SKM-1 treated with dmso at 0.1 percent for 144 hours (cell line): ENCODE results near the gene MAPRE3.
A peak's percentile ranks its signal among the peaks of the same experiment; 100 is the strongest.

ENCODE experiments used
- DNase-seq: peaks from one replicate; lab custom pipeline; 2025; ENCODE audit not compliant: unreplicated experiment; lab: John Stamatoyannopoulos, UW

Gene MAPRE3

DNA sequence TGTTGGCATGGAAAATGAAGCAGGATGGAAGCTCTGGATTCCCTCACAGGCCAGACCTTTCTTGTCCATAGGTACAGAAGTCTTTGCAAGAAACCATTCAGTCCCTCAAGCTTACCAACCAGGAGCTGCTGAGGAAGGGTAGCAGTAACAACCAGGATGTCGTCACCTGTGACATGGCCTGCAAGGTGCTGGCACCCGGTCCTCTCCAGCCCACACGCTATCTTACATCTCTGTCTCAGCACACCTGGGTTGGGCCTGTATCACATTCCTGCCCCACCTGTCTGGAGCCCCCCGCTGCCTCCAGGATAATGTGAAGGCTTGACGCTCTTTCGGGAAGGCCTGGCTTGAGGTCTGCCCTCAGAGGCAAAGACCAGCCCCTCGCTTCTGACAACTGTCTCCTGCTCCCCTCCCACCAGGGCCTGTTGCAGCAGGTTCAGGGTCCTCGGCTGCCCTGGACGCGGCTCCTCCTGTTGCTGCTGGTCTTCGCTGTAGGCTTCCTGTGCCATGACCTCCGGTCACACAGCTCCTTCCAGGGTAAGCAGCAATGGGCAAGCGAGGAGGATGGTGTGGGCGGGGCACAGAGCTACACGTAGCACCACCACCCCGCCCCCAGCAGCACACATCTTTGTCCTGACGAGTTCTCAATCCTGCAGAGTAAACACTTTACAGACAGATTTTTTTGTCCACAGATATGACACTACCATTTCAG, 68.3 kb downstream of the MAPRE3 start:
- no peak for DNase-seq

DNA sequence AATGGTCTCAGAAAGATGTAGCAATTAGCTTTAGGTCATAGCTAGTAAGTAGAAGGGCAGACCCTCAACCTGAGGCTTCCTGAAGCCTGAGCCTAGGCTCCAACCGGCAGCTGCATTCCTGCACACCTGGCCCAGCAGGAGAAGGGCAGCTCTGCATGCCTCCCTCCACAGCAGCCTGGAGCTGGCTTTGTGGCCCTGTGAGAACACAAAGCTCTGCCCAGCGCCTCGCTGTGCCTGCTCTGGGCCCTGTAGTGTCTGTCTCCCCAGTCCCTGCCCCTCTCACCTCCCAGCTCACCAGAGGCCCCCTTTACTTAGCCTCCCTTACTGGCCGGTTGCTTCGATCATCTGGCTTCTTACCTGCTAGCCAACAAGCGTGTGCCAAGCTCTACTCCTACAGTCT, 69.0 kb downstream of the MAPRE3 start:
- no peak for DNase-seq

DNA sequence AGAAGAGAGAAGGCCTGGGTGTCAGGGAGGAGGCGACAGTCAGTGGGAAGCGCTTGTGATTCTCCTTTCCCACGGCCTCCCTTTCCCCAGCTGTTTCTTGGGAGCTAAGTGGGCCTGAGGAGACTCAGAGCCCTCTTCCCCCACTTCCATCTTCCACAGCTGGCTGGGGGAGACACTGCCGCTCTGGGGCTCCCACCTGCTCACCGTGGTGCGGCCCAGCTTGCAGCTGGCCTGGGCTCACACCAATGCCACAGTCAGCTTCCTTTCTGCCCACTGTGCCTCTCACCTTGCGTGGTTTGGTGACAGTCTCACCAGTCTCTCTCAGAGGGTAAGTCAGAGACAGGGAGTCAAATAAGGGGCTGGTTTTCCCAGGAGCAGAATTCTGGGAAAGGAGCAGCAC, 69.4 kb downstream of the MAPRE3 start:
- no peak for DNase-seq

DNA sequence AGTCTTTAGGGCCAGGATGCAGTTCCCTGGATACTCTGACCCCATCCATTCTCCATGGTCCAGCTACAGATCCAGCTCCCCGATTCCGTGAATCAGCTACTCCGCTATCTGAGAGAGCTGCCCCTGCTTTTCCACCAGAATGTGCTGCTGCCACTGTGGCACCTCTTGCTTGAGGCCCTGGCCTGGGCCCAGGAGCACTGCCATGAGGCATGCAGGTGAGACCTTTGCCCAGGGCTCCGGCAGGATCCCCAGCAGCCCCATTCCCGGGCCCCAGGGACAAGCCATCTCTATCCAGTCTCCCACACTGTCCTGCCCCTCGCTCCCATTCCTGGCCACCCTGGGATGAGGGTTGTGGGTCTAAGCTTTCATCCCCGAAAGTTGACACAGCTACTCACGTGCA, 69.8 kb downstream of the MAPRE3 start:
- DNase-seq: no peak

DNA sequence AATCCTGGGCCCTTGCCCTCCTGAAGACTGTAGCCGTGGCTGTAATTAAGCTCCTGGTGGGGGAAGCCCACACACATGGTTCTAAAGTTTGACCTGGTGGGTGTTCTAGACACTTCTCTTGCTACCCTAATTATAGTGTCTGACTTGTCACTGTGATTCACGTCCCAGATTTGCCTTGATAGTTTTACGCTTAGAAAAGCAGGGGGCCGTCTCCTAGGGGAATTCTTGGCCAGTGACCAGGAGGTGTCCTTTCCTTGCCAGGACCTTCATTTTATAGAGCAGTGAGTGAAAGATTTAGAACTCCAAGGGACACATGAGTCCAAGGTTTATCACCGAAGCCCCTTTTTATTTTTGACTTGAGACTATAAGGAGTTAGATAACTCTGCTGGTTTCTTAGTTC, 71.3 kb downstream of the MAPRE3 start:
- no peak for DNase-seq

DNA sequence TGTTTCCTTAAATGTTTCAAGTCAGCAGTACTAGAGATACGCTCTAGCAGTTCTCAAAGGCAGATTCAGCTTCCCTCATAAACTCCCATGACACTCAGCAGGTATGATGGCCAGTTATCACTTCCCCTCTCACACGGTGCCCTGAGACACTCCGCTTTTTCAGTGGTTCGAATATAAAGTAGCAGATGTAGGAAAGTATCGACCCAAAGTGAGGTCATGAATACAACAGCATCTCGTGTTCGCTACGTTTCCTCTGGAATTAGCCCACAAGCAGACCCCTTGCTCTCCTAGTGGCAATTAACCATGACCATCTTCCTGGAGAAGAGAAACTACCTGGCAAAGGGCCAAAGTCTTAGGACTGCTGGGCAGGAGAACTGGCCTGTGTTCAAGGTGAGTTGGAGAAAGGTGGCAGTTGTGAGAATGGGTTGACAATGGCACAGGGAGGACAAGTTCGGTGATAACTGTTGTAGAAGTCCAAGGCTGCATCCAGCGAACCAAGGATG, 71.8 kb downstream of the MAPRE3 start:
- no peak for DNase-seq

DNA sequence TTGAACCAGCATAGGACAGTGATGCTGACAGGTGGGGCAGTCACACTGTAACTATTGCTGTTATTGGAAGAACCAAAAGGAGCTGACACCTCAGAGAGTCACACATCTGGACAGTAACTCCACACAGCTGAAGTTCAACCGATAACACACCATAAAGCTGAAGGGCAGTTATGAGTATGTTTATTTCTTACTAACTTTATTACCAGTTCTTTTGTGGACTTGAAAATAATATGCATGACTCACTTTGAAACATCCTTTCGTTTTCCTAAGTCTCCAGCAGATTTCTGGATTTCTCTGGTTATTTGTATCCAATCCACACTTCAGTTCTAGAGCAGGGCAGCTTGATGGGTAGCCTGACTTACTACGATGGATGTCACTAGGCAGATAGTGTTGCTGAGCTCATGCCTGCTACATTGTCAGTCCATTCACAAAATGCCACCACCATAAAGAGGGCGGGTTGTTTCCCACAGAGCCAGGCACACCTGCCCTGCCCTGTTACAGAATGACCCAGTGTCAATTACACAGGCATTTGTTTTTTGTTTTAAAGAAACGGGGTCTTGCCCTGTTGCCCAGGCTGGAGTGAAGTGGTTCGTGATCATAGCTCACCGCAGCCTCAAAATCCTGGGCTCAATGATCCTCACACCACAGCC, 72.7 kb downstream of the MAPRE3 start:
- no peak for DNase-seq

DNA sequence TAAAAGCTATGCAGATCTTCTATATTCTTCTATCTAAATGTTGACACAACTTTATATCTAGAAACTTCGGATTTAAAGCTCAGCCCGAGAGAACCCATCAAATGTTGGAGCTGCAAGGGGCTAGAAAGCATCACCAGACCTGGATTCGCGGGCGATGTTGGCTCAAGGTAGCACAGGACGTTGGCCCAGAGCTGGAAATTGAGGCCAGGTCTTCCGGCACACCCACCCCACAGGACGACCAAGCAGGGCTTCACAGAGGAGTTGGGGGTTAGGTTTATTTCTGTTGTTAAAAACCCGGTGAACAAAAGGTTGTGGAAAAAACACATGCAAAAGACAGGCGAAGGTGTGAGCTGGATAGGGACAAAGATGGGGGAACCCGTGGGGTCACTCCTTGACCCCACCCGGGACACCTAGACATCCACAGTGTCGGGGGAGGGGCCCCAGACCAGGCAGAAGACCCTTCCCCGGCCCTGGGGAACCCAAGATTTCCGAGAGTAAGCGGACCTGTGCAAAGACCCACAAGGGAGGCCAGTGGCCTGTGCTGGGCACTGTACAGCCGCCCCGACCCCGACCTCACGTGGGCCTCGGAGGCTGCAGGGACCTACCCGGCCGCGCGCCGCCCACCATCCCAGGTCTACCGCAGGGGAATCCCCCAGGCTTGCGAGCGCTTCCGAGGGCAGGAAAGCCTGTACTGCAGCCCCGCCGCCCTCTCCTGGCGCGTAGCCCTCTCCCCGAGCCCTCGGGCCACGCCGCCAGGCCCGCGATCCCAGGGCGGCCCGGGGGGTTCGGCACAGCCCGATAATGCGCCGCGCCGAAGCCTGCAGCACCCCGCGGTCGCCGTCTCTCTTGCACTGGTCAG, 79.2 kb downstream of the MAPRE3 start:
- no peak for DNase-seq

DNA sequence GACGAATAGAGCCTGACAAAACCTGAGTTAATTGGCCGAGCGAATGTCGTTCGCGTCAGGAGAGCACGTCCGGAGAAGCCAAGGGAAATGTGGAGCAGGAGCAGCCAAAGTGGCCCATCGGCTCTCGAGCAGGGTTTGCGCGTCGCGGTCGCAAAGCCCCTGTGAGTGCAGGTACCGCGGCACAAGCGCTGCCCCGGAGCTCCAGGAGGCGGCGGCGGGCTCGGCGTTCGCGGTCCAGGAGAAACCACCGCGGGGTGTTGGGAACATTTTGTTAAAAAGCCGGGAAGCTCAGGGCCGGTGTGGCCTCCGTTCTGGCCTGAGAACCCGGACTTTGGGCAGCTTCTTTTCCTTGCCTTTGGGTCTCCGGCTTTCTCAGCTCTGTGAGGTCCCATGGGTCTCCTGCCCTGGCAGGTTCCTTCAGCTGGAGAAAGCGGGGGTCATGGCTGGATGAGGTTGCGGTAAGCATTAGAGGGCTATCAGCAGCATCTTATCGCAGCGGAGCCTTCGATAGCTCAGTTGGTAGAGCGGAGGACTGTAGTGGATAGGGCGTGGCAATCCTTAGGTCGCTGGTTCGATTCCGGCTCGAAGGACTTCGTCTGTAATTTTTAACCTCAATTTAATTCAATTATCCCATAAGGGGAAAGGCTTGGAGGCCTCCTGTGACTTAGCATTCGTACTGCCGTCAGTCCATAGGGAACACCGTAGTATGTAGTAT, 80.0 kb downstream of the MAPRE3 start:
- peak; percentile 94 for DNase-seq

DNA sequence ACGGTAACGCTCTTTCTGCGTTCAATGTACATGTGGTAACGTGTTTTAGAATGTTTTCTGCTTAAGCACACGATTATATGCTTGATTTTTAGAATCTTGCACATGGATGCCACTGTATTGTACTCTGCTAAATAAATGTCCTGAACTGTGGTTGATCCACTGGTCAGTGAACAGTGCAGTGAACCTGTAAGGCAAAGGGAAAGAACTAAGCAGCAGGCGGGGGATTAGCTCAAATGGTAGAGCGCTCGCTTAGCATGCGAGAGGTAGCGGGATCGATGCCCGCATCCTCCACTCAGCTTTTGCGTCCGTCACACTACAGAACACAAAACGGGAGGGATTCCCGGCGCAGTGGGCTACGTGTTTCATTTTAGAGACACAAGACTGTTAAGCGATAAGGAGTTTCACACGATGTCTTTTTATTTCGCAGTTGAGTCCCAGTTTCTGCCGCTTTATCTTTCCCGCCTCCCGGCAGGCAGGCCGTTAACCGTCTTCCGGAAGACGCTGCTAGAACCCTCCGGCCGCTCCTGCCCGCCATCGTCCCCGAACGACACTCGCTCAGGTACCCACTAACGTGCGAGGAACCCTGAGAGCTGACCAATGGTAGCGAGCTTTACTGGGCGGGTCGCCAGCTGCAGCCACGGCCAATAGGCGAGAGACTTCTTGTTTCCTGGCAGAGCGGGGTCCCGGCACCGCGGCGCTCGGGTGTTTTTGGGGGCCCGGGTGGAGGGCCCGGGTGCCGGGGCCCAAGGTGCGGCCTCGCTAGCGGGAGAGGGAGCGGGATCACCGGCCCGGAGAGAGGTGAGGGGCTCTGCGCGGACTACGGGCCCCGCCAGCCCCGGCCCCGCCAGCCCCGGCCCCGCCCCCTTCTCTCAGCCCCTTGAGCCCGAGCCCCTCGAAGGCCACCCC, 80.8 kb downstream of the MAPRE3 start, which contains the start of gene AGBL5:
Gene AGBL5, plus strand, starts transcription at position 673 of the 906 bp plus-strand sequence. CDS start 1,291 bp downstream, outside the sequence.
- DNase-seq: peak; percentile 92

DNA sequence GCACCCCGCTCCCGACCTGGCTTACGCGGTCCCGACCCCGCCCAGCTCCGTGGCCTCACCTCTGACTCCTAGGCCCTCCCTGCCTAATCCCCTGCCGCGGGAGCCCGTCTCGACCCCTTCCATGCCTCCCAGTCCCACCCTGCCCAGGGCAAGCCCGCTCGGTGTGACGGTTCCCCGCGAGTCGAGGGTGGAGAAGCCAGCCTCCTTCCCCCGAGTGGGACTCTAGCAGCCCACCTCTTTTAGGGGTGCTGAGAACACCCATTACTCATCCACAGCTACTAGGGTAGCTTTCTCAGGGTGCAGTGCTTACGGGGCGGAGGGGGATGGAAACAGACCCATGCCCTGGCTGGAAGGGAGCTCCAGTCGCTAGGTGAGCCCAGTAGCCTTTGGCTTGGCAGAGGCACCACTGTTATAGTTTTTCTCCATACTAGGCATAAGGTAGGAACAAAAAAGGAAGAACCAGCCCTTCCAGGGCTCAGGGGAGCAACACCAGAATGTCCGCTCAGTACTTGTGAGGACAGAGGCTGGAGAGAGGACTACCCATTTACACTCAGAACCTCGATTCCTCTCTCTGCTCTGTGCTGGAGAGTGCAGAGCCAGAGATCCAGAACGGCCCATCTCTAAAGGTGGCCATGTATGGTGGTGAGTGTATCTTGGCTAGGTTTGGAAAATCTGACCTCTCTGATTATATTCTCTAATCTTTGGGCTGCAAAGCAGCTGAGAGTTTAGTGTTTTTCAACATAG, 81.6 kb downstream of the MAPRE3 start:
- DNase-seq: no peak

DNA sequence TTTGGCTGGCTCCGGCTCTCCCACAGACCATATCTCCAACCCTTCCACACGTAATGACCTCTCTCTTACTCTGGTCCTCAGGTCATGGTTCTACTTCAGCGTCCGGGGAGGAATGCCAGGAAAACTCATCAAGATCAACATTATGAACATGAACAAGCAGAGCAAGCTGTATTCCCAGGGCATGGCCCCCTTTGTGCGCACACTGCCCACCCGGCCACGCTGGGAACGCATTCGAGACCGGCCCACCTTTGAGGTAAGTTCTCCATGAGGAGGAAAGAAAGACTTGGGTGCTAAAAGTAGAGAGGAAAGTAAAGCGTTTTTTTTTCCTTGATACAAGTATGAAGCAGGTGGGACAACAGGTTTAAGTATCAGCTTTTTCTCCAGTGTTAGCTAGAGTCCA, 82.9 kb downstream of the MAPRE3 start:
- DNase-seq: no peak

DNA sequence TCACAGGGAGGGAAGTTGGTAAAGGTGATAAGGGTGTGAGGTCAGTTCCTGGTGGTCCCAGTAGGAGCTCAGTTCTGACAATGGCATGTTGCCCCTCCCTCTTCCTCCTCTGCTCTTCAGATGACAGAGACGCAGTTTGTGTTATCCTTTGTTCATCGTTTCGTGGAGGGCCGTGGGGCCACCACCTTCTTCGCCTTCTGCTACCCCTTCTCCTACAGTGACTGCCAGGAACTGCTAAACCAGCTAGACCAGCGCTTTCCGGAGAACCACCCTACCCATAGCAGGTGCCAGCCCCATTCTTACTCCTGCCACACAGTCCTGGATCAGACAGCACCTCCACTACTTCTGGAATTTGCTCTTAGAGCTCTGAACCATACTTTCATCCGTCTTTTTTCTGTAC, 83.3 kb downstream of the MAPRE3 start:
- no peak for DNase-seq

DNA sequence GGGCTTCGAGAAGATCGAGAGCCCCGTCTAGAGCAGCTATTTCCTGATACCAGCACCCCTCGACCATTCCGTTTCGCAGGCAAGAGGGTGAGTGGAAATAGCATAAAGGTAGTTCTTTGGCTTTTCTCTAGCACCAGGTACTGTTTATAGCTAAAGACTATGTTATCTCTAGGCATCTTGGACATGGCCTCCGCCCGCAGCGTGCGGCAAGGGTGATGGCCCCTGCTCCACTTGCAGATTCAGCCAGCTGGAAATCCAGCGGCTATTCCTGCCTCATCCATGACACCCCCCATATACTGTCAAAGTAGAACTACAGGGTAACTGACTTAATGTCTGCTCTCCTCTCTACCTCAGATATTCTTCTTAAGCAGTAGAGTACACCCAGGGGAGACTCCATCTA, 84.3 kb downstream of the MAPRE3 start:
- no peak for DNase-seq

DNA sequence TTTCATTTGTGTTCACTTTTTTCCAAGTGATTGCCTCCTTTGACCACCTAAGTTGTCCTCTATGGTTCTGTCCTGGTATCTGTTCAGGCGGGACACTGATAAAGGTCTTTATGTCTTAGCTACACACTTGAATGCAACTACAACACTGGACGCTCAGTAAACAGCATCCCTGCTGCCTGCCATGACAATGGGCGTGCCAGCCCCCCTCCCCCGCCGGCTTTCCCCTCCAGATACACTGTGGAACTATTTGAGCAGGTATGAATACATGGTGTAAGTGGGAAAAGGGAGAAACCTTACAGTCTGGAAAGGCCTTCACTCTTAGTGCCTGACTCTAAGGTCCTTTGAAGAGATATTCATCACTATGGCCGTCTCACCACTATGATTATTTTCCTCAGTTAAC, 86.7 kb downstream of the MAPRE3 start:
- DNase-seq: no peak

DNA sequence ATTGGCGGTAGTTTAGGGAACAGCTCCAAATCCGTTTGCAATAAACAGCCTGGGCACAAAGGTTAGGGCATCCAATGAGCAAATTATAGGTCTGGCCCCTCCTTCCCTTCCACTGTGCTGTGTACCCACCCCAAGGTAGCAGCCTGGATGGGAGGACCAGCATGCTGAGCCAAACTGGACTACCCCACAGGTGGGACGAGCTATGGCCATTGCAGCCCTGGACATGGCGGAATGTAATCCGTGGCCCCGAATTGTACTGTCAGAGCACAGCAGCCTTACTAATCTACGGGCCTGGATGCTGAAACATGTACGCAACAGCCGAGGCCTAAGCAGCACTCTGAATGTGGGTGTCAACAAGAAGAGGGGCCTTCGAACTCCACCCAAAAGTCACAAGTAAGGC, 87.8 kb downstream of the MAPRE3 start:
- DNase-seq: no peak

DNA sequence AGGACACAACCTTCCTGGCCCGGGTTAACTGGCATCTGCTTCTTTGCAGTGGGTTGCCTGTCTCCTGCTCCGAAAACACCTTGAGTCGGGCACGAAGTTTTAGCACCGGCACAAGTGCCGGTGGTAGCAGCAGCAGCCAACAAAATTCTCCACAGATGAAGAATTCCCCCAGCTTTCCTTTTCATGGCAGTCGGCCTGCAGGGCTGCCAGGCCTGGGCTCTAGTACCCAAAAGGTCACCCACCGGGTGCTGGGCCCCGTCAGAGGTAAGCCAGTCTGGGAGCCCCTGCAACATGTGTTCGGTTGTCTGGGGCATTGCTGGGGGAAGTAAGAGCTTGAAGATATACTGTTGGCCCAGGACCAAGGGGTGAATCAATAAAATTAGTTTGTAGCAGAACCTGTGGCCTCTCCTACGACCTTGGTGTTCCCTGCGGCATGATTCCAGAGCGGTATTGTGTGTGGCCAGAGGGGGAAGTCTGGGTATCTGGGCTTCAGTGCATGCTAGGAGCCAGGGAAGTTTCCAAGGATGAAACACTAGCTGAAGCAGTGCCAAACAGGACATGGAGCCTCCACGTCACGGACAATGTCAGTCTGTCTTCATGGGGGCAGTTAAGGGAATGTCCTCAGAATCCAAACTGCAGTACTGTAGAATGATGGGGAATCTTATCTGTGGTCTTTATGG, 88.8 kb downstream of the MAPRE3 start:
- no peak for DNase-seq

DNA sequence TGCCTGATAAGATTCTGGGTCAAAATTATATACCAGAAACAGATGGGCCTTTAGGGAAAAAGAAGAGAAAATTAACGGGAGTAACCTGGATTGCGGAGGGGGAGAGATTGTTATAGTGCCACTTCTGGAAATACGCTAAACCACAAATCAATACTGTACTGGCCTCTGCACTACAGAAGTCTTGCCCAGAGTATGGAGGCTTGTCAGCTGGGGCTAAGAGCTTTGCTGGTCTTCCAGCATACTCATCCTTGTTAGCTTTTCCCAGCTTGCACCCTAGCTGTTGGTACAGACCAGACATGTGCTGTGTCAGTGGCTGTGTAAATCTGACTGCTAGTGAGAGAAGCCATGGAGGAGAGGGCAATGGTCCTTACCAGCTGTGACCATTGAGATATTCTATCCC, 89.9 kb downstream of the MAPRE3 start:
- no peak for DNase-seq

DNA sequence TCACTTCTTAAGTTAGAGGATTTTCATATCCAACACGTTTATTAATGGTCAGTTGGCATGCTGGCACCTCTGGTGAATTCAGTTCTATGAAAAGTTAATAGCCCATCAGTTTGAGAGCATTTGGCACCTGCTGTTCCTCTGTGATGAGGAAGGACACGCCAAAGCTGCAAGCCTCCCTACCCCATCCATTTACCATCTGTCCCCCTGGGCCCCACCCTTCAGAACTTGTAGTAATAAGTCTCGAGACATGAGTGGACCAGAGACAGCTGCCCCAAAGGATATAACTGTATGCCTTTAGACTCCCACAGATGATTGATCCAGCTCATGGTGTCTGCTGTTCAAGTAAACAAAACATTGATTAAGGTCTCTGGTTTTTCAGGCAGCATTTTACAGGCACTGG, 94.7 kb downstream of the MAPRE3 start:
- no peak for DNase-seq
